T follicular helper cell (primary cell): Measurements from ENCODE around the gene ZP1.
"Not testable (repeated sequence)": the region's sequence is repeated elsewhere in the genome, so short reads cannot be mapped to it uniquely, and the experiment has no call there.

ENCODE experiments used
- DNase-seq: peaks from one replicate; pipeline ENCODE4 v3.0.0-alpha.2; 2020; ENCODE audit warnings: low read depth

Gene ZP1

GRCh38 chr11:60908803-60909202, 41.5 kb downstream of the ZP1 start:
- DNase-seq: no peak

GRCh38 chr11:60909680-60910280, 42.4 kb downstream of the ZP1 start:
- not testable (repeated sequence) for DNase-seq

DNA sequence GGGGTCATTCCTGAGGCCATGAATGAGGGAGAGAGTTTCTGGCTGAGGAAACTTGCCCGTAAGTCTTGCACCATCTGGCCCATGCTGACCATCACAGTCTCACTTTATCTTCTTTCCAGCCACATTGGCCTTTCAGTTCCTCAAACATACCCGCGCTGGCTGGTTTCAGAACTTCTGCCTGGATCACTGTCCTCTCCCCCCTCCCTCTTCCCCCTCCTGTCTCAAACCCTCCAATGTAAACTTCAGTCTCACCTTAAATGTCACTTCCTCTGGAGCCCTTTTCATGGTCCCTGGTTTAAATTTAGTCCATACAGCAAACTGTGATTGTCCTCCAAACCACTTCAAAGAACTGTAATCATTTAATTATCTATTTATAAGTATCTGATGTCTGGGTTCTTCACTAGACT, 42.9 kb downstream of the ZP1 start:
- no peak for DNase-seq

- DNase-seq: no peak
Observed at GRCh38 chr11:60910711-60911380, 43.5 kb downstream of the ZP1 start.

DNA sequence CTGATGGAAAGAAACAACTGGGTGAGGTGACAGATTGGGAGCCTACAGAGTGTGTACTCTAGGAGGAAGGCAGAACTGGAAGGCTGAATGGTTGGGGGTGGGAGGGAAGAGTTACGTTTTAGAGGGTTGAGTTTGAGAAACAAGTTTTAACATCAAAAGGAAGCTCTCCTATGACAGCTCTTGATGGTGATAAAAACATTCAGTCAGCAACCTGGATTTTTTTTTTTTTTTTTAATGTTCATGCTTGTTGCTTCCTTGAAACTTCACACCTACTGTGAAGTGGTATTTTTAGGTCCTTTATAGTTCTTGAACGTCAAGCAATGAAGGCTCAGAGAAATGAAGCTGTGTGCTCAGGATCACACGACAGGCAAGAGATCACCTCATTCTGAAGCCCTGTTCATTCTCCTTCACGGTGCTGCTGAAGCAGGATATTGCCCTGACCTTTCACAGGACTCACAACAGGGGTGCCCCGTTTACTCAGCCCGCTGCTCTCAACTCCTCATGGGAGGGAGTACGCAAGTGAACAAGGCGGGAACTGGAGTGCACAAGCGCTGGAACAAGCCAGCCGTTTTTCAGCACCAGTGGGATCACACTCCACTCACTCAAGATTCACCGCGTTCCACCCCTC, 45.0 kb downstream of the ZP1 start:
- DNase-seq: no peak

GRCh38 chr11:60912851-60913528, 45.6 kb downstream of the ZP1 start:
- DNase-seq: no peak

DNA sequence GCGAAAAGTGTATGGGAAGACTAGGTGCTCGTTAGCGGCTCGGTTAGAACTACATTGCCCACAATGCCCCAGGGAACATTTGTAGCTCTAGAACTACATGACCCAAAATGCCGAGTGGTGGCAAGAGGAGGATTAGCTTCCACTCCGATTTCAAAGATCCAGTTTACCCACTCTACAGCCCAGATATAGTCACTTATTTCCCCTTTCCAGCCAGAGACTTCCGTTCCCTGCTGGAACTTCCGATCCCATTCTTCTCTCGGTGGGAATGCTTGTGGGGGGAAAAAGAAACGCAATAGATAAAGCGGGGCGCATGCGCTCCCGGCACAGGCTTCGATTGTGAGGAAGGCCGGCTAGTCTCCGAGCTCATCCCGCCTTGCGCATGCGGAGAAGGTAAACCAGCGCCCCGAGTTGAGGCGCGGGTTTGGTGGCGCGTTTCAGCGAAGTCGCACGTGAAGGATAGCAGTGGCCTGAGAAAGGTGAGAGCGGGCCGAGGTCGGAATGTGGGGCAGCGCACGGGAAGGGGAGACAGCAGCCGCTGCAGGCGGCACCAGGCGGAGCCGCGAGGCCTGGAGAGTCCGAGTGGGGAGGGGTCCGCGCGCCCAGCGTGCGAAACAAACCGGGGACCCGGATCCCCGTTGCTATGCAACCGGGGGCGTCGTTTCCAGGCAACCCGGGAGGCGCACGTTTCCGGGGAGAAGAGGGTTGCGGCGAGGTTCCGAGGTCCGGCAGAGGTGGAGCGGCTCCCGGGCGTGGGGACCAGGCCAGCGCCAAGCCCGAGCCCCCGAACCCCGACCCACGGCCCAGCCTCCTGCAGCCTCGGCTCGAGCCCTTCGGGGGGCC, 46.7 kb downstream of the ZP1 start, which contains the start of gene TMEM109:
Gene TMEM109, plus strand, starts transcription at position 366 of the 840 bp plus-strand sequence. CDS start 5,536 bp downstream, outside the sequence.
- peak; percentile 84 for DNase-seq

DNA sequence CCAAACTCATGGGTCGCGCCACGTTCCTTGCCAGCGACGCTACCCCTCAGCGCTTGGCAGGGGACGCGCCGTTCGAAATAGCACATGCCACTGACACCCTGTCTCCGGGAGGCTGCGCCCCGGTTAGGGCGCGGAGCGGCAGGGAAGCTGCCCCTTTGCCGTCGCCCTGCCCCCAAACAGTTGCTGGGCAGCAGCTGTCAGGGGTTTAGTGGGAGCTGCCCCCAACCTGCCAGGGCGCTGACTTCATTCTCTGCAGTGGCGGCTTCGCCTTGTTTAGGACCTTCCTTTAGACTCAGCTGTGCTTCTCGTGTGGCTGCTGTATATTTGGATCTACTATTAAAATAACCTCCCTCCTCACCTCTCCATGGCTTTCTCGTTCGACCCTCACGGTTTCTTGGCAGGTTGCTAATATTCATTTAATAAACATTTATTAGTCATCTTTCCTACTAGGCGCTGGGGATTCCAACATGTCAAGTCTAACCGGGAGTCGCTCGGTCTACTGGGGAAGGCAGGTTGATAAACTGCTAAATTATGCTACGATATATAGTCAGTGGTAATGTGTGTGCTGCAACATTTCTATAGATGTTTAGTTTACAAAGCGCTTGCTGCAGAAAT, 47.4 kb downstream of the ZP1 start:
- DNase-seq: no peak

DNA sequence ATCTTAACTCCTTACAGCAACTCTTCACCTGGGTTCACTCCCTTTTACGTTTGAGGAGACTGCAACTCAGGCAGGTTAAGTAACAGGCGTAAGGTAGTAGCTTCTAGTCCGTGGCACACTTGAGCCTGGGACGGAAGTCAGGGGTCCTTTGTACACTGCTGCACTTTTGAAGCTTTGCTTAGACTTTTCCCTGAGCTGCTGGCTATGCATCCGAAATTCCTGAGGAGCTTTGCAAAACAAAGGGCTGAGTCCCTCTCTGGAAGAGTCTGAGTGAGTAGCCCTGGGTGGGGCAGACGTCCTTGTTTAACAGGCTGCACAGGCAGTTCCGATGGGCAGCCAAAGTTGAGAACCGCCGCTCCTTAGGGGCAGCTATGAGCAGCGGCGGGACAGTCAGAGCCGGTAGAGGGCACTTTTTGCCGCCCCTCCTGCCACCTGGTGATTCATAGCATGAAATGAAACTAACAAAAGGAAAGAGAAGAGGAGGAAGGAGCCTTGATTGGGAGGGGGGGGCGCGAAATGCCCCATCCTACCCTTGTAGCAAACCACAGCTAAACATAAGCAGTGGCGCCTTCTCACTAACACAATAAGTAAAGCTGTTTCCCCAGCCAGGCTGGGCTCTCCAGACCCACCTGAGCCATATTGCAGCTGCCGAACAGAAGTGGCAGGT, 48.0 kb downstream of the ZP1 start:
- peak; percentile 47 for DNase-seq

DNA sequence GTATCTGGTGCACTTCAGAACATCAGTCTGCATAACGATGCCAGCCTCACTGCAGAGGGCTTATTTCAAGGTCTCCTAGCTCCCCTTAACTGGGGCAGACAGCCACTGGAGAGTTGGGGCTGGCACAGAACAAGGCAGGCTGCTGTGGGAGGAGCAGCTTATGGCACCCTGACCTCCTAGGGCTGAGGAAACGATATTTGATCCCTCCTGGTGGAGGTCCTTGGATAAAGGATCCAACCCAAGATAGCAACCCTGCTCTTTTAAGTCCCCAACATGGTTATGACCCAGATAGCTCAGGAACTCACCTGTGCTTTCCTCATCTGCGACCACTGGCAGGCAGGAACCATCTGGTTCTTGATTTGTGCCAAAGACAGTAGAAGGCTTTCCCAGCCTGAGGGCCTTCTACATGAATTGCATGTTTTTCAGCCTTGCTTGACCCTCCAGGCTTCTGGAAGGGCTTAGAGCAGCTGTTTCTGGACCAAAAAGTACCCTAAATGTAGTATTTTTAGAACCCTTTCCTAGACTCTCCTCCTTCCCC, 49.4 kb downstream of the ZP1 start:
- no peak for DNase-seq

DNA sequence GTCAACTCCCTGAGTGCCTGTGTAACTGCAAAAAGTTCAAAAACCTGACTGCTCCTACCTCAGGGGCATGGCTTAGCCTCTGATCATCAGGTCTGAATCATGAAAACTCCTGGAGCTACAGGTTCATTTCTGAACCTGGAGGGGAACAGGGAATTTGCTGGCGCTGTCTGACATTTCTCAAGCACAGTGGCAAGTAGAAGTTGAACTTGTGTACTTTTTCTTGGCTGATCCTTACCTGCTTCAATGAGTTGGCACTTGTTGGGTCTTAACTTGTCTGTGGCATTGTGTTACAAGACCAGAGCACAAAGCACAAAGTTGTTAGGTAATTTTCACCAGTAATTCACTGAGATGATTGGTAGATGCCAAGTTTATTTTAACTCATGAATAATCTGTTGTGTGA, 49.9 kb downstream of the ZP1 start:
- no peak for DNase-seq

DNA sequence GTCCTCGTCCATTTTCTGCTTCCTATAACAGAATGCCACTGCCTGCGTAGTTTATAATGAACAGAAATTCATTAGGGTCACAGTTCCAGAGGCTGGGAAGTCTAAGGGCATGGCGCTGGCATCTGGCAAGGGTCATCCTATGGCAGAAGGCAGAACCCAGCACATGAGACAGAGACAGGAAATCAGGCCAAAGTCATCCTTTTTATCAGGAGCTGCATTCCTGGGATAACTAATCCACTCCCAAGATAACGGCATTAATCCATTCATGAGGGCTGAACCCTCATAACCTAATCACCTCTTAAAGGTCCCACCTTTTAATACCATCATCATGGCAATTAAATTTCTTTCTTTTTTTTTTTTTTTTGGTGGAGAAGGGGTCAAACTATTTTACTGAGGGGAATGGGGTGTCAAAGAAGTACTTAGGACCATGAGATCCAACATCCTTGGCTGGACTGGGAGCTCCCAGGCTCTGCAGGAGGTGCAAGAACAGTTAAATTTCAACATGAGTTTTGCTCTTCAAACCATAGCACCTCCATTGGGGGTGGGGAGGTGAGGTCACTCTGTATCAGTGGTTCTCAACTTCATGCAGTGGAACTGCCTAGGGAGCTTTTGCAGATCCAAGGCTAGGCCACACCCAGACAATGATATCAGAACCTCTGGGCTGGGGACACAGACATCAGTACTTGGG, 51.1 kb downstream of the ZP1 start:
- DNase-seq: no peak

GRCh38 chr11:60918939-60919265, 51.6 kb downstream of the ZP1 start:
- DNase-seq: no peak

- DNase-seq: no peak
Observed at GRCh38 chr11:60919320-60919719, 52.0 kb downstream of the ZP1 start.

DNA sequence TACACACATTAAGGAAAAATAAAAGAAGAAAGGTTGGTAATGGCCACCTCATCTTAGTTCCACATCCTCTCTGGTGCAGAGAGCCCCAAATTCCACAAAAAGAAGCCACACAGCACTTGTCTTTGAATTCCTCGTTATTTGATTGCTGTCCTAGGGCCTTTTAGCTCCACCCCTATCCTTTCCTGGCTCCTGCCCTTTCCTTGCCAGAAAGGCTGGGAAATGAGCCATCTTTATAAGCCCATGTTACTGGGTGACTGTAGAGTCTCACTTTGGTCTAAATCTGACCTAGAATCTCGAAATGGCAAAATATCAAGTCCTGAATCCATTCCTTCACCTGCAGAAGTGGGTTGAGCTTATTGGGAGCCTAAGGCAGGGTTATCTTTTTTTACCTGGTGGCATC, 52.6 kb downstream of the ZP1 start:
- DNase-seq: no peak

- DNase-seq: no peak
Observed at GRCh38 chr11:60921259-60921658, 53.9 kb downstream of the ZP1 start.

- DNase-seq: no peak
Observed at GRCh38 chr11:60921777-60922335, 54.5 kb downstream of the ZP1 start.

DNA sequence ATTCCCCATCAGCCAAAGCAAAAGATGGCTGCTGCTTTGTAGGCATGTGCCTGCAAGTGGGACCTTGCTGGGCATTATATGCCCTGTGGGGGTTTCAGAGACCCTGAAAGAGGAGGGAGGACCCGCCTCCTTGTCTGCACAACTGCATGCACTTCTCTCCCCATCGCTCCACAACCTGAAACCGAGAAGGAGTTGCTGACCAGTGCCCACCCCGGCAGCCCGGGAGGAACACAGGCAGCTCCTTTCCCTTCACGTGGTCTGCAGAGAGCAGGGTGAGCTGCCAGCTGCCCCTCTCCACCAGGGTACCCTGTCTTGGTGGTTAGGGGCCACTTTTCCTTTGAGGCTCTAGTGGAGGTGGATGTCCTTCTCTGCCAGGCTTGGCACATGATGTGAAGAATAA, 55.6 kb downstream of the ZP1 start:
- no peak for DNase-seq

GRCh38 chr11:60923326-60923725, 56.0 kb downstream of the ZP1 start:
- no peak for DNase-seq

DNA sequence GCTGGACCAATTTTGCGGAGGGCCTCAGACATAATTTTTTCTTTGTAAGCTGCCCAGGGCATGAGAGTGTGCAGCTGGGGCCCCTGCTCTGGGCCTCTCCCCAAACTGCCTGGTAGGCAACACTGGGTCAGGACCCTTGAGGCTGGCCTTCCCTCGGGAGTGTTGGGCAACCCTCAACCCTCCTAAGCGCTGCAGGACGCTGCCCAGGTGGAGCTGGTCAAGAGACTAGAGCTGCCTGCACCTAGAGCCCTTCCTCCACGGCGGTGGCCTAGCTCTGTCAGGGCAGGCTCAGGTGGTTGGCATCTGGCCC, 56.4 kb downstream of the ZP1 start:
- DNase-seq: no peak
